CD4-positive, alpha-beta memory T cell (primary cell): ENCODE data around the gene NAB2. TPM values are rescaled to one million over a fixed set of nuclear protein-coding genes. Genes with fewer than 3 reads are reported as not detected.
"Not testable (repeated sequence)": the region's sequence is repeated elsewhere in the genome, so short reads cannot be mapped to it uniquely, and the experiment has no call there.

Experiments used
- CTCF ChIA-PET: fragments of 350-600 bp; sonication (Branson Sonifier 250); formaldehyde crosslinking; loops from one replicate; lab custom pipeline; 2021; ENCODE audit warnings: inconsistent platforms; ENCODE audit not compliant: partially characterized antibody; lab: Charles Lee
- POLR2A ChIA-PET: fragments of 350-600 bp; sonication (Branson Sonifier 250); formaldehyde crosslinking; loops from one replicate; lab custom pipeline; 2021; ENCODE audit not compliant: partially characterized antibody; lab: Charles Lee
- DNase-seq, 5 donors: peaks; one replicate each; pipeline versions ENCODE4 v3.0.0 to v3.0.0-alpha.2; 2020 to 2022; ENCODE audit warnings: mixed read lengths in 1 of 5
- H3K27ac ChIP-seq: one replicate; pipeline ENCODE4 v1.7.0; 2013; ENCODE audit warnings: low read depth, low read length
- H3K27me3 ChIP-seq: 2 replicates; pipeline ENCODE4 v1.7.0; 2013; ENCODE audit warnings: mild to moderate bottlenecking, low read length, moderate library complexity; ENCODE audit not compliant: insufficient read depth
- H3K36me3 ChIP-seq: 2 replicates; pipeline ENCODE4 v1.7.0; 2013; ENCODE audit warnings: mild to moderate bottlenecking, low read length, moderate library complexity; ENCODE audit not compliant: insufficient read depth
- H3K4me1 ChIP-seq: 2 replicates; pipeline ENCODE4 v1.7.0; 2013; ENCODE audit warnings: mild to moderate bottlenecking, low read length, moderate library complexity; ENCODE audit not compliant: insufficient read depth
- H3K4me3 ChIP-seq, 2 donors: one replicate each; pipeline ENCODE4 v1.7.0; 2013; ENCODE audit warnings: low read length in 2 of 2, mild to moderate bottlenecking in 1 of 2
- H3K9me3 ChIP-seq, 2 donors: one replicate each; pipeline ENCODE4 v1.7.0; 2013; ENCODE audit warnings: low read length in 2 of 2, control low read depth in 1 of 2; ENCODE audit not compliant: control insufficient read depth in 1 of 2
- H3K27ac Mint-ChIP-seq, 7 donors: one replicate each; pipeline ENCODE4 v1.8.0; 2020 to 2021; ENCODE audit warnings: mixed read lengths in 7 of 7, mild to moderate bottlenecking in 6 of 7, inconsistent platforms in 3 of 7, moderate library complexity in 3 of 7
- H3K27me3 Mint-ChIP-seq, 2 donors: one replicate each; pipeline ENCODE4 v1.8.0; 2020 to 2021; ENCODE audit warnings: mixed read lengths in 2 of 2
- H3K36me3 Mint-ChIP-seq, 2 donors: one replicate each; pipeline ENCODE4 v1.8.0; 2020 to 2021; ENCODE audit warnings: mixed read lengths in 2 of 2, inconsistent platforms in 1 of 2, mild to moderate bottlenecking in 1 of 2
- H3K4me1 Mint-ChIP-seq, 4 donors: one replicate each; pipeline ENCODE4 v1.8.0; 2020 to 2021; ENCODE audit warnings: mixed read lengths in 4 of 4, mild to moderate bottlenecking in 1 of 4
- H3K4me3 Mint-ChIP-seq, 8 donors: one replicate each; pipeline ENCODE4 v1.8.0; 2020 to 2021; ENCODE audit warnings: mixed read lengths in 8 of 8, mild to moderate bottlenecking in 7 of 8, moderate library complexity in 6 of 8, inconsistent platforms in 3 of 8
- H3K9me3 Mint-ChIP-seq, 8 donors: one replicate each; pipeline ENCODE4 v1.8.0; 2020 to 2021; ENCODE audit warnings: mixed read lengths in 8 of 8, mild to moderate bottlenecking in 5 of 8, inconsistent platforms in 3 of 8, moderate library complexity in 1 of 8
- intact Hi-C: fragments of 100-400 bp; cut with micrococcal nuclease; formaldehyde crosslinking; loops from one replicate; pipeline ENCODE4 v1.15.1; 2023
- polyA plus RNA-seq, 2 donors: library from polyadenylated mRNA; unstranded; fragments of 300-500 nt; fragmentation: Illumina TruSeq; gene quantifications; one replicate each; pipeline ENCODE4 v1.2.3, GENCODE V29; 2021
- total RNA-seq, 2 experiments: library from RNA; stranded (reverse); gene quantifications; one replicate each; pipeline ENCODE4 v1.2.3, GENCODE V29; 2021

NAB2 gene
- total and polyA plus RNA-seq, 4 experiments from 2014 or later: 0.41 to 19.5 (median 9.6) TPM

DNA sequence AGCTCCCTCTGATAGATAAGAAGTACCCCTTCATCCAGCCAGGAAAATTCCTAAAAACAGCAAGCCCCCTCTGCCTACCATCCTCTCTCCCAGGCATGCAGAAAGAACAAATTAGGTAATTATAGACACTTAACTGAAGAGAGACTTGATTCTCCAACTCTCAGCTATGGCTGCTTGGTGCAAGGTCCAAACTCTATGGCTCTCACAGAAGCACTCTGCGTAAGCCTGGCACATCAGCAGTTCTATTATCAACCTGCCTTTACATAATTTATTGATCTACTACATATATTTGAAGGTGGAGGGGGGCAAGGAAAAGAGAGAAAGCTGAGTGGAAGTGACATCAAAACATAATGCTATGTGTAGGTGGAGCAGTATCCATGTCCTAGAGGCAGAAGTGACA, 37.9 kb upstream of the NAB2 start:
- CTCF ChIA-PET: interaction anchor here (1.6 to 2.2 kb wide), 2 partner anchors 20 to 73 kb away, joined by 4 to 6 read pairs; no protein-coding TSS in a partner anchor
- no peaks in the 10 kb centered on the region for H3K36me3 Mint-ChIP-seq

DNA sequence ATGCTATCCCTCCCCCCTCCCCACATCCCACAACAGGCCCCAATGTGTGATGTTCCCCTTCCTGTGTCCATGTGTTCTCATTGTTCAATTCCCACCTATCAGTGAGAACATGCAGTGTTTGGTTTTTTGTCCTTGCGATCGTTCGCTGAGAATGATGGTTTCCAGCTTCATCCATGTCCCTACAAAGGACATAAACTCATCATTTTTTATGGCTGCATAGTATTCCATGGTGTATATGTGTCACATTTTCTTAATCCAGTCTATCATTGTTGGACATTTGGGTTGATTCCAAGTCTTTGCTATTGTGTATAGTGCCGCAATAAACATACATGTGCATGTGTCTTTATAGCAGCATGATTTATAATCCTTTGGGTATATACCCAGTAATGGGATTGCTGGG, 35.8 kb upstream of the NAB2 start:
- H3K4me1 ChIP-seq, H3K4me1 Mint-ChIP-seq, H3K4me3 Mint-ChIP-seq, H3K9me3 ChIP-seq, DNase-seq, H3K27me3 Mint-ChIP-seq, H3K4me3 ChIP-seq, intact Hi-C loops, H3K27ac ChIP-seq, POLR2A ChIA-PET, H3K36me3 ChIP-seq, H3K9me3 Mint-ChIP-seq, H3K27me3 ChIP-seq: not testable (repeated sequence)
- CTCF ChIA-PET: interaction anchor here (1.5 to 2.2 kb wide), 2 partner anchors 45 to 71 kb away, joined by 6 to 7 read pairs; no protein-coding TSS in a partner anchor
- H3K27ac Mint-ChIP-seq: peak overlapping the region in 1 of 7 donors; percentile 55
- peaks cover 4 to 10% of the 10 kb centered on the region in 2 donors for H3K36me3 Mint-ChIP-seq

More for the DNA sequence above, 37.9 kb upstream of the NAB2 start:
- no peak for DNase-seq
- intact Hi-C loops: no loop called here
- no peaks in the 10 kb centered on the region for H3K27me3 Mint-ChIP-seq
- H3K36me3 ChIP-seq: no peaks in the 10 kb centered on the region
- H3K27me3 ChIP-seq: no peaks in the 10 kb centered on the region
- H3K4me3 ChIP-seq: no peak overlapping the region
- H3K9me3 Mint-ChIP-seq: no peaks in the 10 kb centered on the region
- POLR2A ChIA-PET: no interaction called here
- peaks cover 9 to 21% (median 16%) of the 10 kb centered on the region in 4 donors for H3K4me1 Mint-ChIP-seq
- H3K27ac Mint-ChIP-seq: no peak overlapping the region
- no peak overlapping the region for H3K4me3 Mint-ChIP-seq
- no peak overlapping the region for H3K27ac ChIP-seq
- peaks cover 18% of the 10 kb centered on the region for H3K4me1 ChIP-seq
- no peaks in the 10 kb centered on the region for H3K9me3 ChIP-seq

DNA sequence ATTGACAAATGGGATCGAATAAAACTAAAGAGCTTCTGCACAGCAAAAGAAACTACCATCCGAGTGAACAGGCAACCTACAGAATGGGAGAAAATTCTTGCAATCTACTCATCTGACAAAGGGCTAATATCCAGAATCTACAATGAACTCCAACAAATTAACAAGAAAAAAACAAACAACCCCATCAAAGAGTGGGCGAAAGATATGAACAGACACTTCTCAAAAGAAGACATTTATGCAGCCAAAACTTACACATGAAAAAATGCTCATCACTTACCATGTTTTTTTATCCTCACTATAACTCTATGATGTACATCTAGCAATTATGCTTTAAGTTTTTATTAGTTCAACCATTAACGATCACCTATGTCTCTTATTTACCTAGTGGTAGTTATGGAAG, 35.0 kb upstream of the NAB2 start:
- H3K9me3 Mint-ChIP-seq, H3K4me3 ChIP-seq, H3K27me3 ChIP-seq, DNase-seq, POLR2A ChIA-PET, H3K4me1 Mint-ChIP-seq, H3K4me1 ChIP-seq, H3K27me3 Mint-ChIP-seq, H3K9me3 ChIP-seq, CTCF ChIA-PET, intact Hi-C loops, H3K4me3 Mint-ChIP-seq, H3K27ac ChIP-seq: not testable (repeated sequence)
- H3K27ac Mint-ChIP-seq: peak overlapping the region in 2 of 7 donors; percentile 21 to 47
- H3K36me3 Mint-ChIP-seq: peaks cover 9 to 18% of the 10 kb centered on the region in 2 donors
- peaks cover 10% of the 10 kb centered on the region for H3K36me3 ChIP-seq

DNA sequence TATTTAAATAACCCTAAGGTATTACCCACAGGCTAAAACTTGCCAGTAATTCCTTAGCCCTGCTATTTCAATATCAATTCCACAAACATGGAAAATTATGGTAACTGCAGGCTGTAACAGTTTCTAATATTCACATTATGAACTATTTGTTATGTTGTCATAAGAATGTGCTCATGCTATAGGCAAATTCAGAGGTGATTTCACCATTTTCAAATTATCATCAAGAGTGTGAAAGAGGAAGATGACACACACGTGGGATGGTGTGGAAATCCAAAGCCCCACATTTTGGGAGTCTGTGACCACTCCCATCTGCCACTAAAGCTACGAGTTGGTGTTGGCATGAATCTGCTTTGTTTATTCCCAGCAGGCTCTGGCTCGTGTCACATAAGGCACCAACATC, 33.1 kb upstream of the NAB2 start:
- Mint-ChIP-seq H3K27ac (peak overlapping the region in 1 of 7 donors; percentile 70), H3K9me3 (peaks cover 0 to 2% (median 0%) of the 10 kb centered on the region in 8 donors), H3K27me3 (no peaks in the 10 kb centered on the region), H3K36me3 (peaks cover 15 to 31% of the 10 kb centered on the region in 2 donors), H3K4me1 (peaks cover 0 to 2% (median under 1%) of the 10 kb centered on the region in 4 donors), H3K4me3 (no peak overlapping the region)
- peaks cover 18% of the 10 kb centered on the region for H3K36me3 ChIP-seq
- no peak overlapping the region for H3K4me3 ChIP-seq
- intact Hi-C loops: no loop called here
- ChIA-PET CTCF (interaction anchor here (1.5 to 14.6 kb wide), 3 partner anchors 50 to 68 kb away, joined by 8 to 226 read pairs (median 8); partner anchors contain the start of genes STAT6 and ZBTB39), POLR2A (no interaction called here)
- no peak overlapping the region for H3K27ac ChIP-seq
- H3K27me3 ChIP-seq: no peaks in the 10 kb centered on the region
- no peaks in the 10 kb centered on the region for H3K4me1 ChIP-seq
- H3K9me3 ChIP-seq: no peaks in the 10 kb centered on the region
- DNase-seq: no peak

DNA sequence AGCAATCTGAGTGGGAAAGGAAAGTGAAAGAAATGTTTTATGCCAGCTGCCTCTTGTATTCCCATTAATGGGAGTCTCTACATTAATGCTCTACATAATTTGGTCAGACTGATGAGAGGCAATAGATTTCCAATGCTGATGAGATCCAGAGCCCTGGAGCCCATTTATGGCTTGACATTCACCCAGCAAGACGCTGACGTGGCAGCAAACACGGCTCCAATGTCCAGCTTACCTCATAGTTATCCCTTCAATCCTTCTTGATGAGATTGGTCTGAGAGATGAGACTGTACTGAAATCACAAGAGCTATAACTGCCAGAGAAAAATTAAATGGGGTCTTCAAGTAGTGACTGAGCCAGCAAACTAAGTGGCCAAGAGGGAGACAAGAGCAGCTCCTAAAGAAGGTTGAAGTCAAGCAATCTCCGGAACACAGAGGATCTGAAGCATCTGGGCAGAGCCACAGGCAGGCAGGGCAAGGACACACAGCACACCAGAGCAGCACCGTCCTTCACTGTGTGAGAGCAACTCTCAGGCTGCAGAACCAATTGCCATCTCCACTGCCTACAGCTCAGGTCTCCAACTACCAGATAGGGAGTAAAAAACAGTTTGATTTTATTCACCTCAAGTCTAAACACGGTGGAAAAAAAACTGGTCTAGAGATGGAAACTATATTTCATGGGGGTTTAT, 31.7 kb upstream of the NAB2 start:
- Histone ChIP-seq H3K27me3 (no peaks in the 10 kb centered on the region), H3K36me3 (peaks cover 18% of the 10 kb centered on the region), H3K9me3 (no peaks in the 10 kb centered on the region), H3K4me1 (no peaks in the 10 kb centered on the region), H3K27ac (no peak overlapping the region), H3K4me3 (no peak overlapping the region)
- CTCF ChIA-PET: interaction anchor here (1.1 to 14.6 kb wide), 4 partner anchors 10 to 67 kb away, joined by 3 to 226 read pairs (median 8); partner anchors contain the start of genes STAT6 and ZBTB39
- Mint-ChIP-seq H3K27me3 (no peaks in the 10 kb centered on the region), H3K4me1 (peaks cover 0 to 4% (median under 1%) of the 10 kb centered on the region in 4 donors), H3K36me3 (peaks cover 15 to 33% of the 10 kb centered on the region in 2 donors), H3K4me3 (no peak overlapping the region), H3K9me3 (peaks cover 0 to 2% (median 0%) of the 10 kb centered on the region in 8 donors), H3K27ac (peak overlapping the region in 4 of 7 donors; percentile 37 to 84 (median 59))
- intact Hi-C loops: no loop called here
- DNase-seq: no peak
- POLR2A ChIA-PET: no interaction called here

DNA sequence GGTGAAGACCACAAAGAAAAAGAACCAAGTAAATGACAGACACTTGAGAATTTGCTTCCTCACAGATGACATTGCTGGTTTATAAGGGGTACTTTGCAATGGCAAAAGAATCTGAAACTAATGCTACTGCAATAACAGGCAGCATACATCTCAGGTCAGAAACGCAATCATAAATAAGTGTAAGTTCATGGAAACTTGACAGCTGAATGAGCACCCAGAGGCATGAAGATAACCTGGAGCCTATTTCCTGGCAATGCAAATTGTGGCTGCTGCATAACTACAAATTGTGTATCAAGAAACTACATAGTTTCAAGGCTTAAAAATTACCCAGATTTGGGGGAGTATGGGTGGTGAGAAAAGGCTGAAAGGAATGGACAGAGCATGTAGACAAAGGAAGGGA, 30.5 kb upstream of the NAB2 start:
- no peaks in the 10 kb centered on the region for H3K27me3 Mint-ChIP-seq

More for the DNA sequence above, 30.5 kb upstream of the NAB2 start:
- H3K27ac ChIP-seq: no peak overlapping the region
- POLR2A ChIA-PET: interaction anchor here (1.4 kb wide), 1 partner anchor 54 kb away, joined by 5 read pairs; no protein-coding TSS in a partner anchor
- no peak for DNase-seq
- H3K9me3 ChIP-seq: no peaks in the 10 kb centered on the region
- Mint-ChIP-seq H3K27ac (peak overlapping the region in 3 of 7 donors; percentile 0 to 57 (median 53)), H3K4me3 (no peak overlapping the region), H3K4me1 (peaks cover 3 to 8% (median 6%) of the 10 kb centered on the region in 4 donors), H3K9me3 (peaks cover 0 to 2% (median 0%) of the 10 kb centered on the region in 8 donors), H3K36me3 (peaks cover 15 to 33% of the 10 kb centered on the region in 2 donors)
- H3K36me3 ChIP-seq: peaks cover 18% of the 10 kb centered on the region
- CTCF ChIA-PET: interaction anchor here (1.1 to 14.6 kb wide), 3 partner anchors 12 to 65 kb away, joined by 3 to 226 read pairs (median 3); partner anchors contain the start of gene ZBTB39
- no peak overlapping the region for H3K4me3 ChIP-seq
- intact Hi-C loops: no loop called here
- H3K4me1 ChIP-seq: peaks cover 7% of the 10 kb centered on the region
- no peaks in the 10 kb centered on the region for H3K27me3 ChIP-seq
